ENCODE measurements around the gene BABAM2. TPM values are rescaled to one million over a fixed set of nuclear protein-coding genes. Genes with fewer than 3 reads are reported as not detected.

The BABAM2 gene
- total RNA-seq, 4 donors from 2014 or later: 57.2 to 72.2 (median 67.5) TPM

DNA sequence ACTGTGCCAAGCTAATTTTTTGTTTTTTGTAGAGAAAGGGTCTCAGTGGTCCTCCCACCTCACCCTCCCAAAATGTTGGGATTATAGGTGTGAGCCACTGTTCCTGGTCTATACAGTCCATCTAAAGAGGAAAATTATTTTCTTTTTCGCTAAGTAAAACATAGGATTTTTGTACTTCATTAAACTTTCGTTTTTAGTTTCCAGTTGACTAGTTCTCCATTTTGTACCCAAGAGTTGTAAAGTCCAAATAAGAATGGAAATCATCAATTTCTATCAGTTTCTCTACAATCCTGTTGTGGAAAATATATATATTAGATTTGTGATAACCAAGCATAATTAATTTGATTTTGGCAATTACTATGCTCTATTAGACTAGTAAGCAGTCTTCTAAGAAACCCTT is 156.4 kb downstream of the BABAM2 start:
- intact Hi-C loops (cut with DNase I; ENCODE audit: low total_unique reads): no loop called here
- Histone ChIP-seq H3K4me1 (peaks cover 3 to 18% of the 10 kb centered on the region in 2 donors), H3K4me3 (no peak overlapping the region), H3K27ac (no peak overlapping the region), H3K36me3 (no peaks in the 10 kb centered on the region), H3K9me3 (no peaks in the 10 kb centered on the region), H3K27me3 (no peaks in the 10 kb centered on the region)
- TF ChIP-seq POLR2A (IDR thresholded peaks at IDR 0.05): no peak
- TF ChIP-seq, protein P1, sequence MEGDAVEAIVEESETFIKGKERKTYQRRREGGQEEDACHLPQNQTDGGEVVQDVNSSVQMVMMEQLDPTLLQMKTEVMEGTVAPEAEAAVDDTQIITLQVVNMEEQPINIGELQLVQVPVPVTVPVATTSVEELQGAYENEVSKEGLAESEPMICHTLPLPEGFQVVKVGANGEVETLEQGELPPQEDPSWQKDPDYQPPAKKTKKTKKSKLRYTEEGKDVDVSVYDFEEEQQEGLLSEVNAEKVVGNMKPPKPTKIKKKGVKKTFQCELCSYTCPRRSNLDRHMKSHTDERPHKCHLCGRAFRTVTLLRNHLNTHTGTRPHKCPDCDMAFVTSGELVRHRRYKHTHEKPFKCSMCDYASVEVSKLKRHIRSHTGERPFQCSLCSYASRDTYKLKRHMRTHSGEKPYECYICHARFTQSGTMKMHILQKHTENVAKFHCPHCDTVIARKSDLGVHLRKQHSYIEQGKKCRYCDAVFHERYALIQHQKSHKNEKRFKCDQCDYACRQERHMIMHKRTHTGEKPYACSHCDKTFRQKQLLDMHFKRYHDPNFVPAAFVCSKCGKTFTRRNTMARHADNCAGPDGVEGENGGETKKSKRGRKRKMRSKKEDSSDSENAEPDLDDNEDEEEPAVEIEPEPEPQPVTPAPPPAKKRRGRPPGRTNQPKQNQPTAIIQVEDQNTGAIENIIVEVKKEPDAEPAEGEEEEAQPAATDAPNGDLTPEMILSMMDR (IDR thresholded peaks at IDR 0.05 in 4 of 5, conservative IDR thresholded peaks at IDR 0.05 in 1 of 5): no peak
- ATAC-seq (no peak), DNase-seq (no peak)
- in situ Hi-C loops (cut with MboI; ENCODE audit: low sequenced_read_pairs in 4 of 4): no loop called here

DNA sequence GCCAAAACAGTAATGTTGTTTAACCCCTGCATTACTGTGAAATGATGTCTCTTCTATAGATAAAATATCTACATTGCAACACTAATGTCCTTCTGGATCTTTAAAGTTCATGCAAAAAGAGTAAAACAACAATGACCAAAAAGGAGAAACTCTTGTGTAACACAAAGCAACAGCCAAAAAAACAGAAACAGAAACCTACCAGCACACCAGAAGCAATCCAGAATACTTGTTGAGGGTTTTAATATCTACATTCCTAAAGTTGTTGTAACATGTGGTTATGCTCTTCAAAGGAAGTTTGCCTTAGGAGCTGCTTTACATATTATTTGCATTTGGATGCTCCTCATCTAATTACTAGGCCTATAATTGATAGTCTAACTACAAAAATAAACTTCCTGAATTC is 157.2 kb downstream of the BABAM2 start:
- TF ChIP-seq, protein P1 (IDR thresholded peaks at IDR 0.05 in 4 of 5, conservative IDR thresholded peaks at IDR 0.05 in 1 of 5): no peak
- TF ChIP-seq POLR2A (IDR thresholded peaks at IDR 0.05): no peak
- in situ Hi-C loops (cut with MboI; ENCODE audit: low sequenced_read_pairs in 4 of 4): no loop called here
- H3K9me3 ChIP-seq: no peaks in the 10 kb centered on the region
- H3K36me3 ChIP-seq: no peaks in the 10 kb centered on the region
- DNase-seq (no peak), ATAC-seq (no peak)
- peaks cover 3 to 18% of the 10 kb centered on the region in 2 donors for H3K4me1 ChIP-seq
- H3K4me3 ChIP-seq: no peak overlapping the region
- no peak overlapping the region for H3K27ac ChIP-seq
- intact Hi-C loops (cut with DNase I; ENCODE audit: low total_unique reads): no loop called here
- no peaks in the 10 kb centered on the region for H3K27me3 ChIP-seq

DNA sequence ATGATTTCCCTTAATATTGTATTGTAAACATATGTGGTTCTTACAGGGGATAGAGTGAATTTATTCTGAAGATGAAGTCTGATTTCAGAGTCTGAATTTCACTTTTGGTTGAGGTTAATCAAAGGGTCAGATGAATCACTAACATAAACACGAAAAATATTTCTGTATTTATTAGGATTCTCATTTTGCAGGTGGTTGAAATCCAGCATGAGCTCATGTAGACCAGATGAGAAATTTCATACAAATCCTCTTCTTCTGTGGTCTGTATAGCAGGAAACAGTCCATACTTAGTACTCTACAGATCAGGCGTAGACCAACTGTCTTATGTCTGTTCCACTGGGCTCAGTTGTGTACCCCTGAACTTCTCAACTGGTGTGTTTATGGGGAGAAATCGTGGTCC is 157.8 kb downstream of the BABAM2 start:
- DNase-seq (no peak), ATAC-seq (no peak)
- Histone ChIP-seq H3K36me3 (no peaks in the 10 kb centered on the region), H3K4me1 (peaks cover 3 to 18% of the 10 kb centered on the region in 2 donors), H3K27ac (no peak overlapping the region), H3K27me3 (no peaks in the 10 kb centered on the region), H3K4me3 (no peak overlapping the region), H3K9me3 (no peaks in the 10 kb centered on the region)
- no peak for TF ChIP-seq POLR2A (IDR thresholded peaks at IDR 0.05)
- TF ChIP-seq, protein P1 (IDR thresholded peaks at IDR 0.05 in 4 of 5, conservative IDR thresholded peaks at IDR 0.05 in 1 of 5): no peak
- in situ Hi-C loops (cut with MboI; ENCODE audit: low sequenced_read_pairs in 4 of 4) (no loop called here), intact Hi-C loops (cut with DNase I; ENCODE audit: low total_unique reads) (no loop called here)

DNA sequence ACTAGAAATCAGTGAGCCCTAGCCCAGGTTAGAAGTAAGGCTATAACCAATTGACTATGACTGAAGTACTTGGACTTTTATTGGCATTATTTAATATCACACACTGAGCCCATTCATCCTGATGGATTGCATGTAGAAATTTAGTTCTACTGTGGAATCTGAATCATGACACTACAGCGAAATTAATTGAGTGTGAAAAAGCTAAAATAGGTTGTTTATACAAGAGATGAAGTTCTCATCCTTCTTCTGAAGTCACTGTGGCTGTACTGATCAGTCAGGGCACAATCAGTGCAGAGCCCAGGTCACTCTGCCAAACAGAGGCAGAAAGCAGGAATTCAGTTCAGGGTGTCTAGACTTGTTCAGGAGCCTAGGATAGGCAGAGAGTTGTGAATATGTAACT is 158.9 kb downstream of the BABAM2 start:
- Histone ChIP-seq H3K36me3 (no peaks in the 10 kb centered on the region), H3K4me1 (peaks cover 3 to 18% of the 10 kb centered on the region in 2 donors), H3K4me3 (no peak overlapping the region), H3K27me3 (no peaks in the 10 kb centered on the region), H3K27ac (no peak overlapping the region), H3K9me3 (no peaks in the 10 kb centered on the region)
- no peak for TF ChIP-seq POLR2A (IDR thresholded peaks at IDR 0.05)
- TF ChIP-seq, protein P1 (IDR thresholded peaks at IDR 0.05 in 4 of 5, conservative IDR thresholded peaks at IDR 0.05 in 1 of 5): no peak
- no peak for DNase-seq
- in situ Hi-C loops (cut with MboI; ENCODE audit: low sequenced_read_pairs in 4 of 4): no loop called here
- ATAC-seq: no peak
- intact Hi-C loops (cut with DNase I; ENCODE audit: low total_unique reads): no loop called here

DNA sequence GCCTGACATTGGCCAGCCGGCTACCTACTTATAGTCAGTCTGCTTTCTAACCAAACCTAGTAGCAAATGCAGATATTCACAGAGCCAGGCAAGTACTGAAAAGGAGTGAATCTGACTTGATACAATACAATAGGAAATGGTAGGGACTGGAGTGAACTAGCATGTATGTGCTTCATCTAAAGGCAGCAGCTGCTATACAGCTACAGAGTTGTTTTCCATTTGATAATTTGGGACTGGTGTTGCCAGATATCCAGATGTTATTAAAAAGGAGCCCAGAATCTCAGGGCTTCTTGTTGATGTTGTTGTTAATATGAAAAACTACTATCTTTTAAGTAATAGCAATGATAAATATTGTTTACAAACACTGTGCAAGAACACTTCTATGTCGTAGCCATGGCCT is 159.4 kb downstream of the BABAM2 start:
- Histone ChIP-seq H3K9me3 (no peaks in the 10 kb centered on the region), H3K27me3 (no peaks in the 10 kb centered on the region), H3K4me3 (no peak overlapping the region), H3K4me1 (peaks cover 3 to 18% of the 10 kb centered on the region in 2 donors), H3K27ac (no peak overlapping the region), H3K36me3 (no peaks in the 10 kb centered on the region)
- in situ Hi-C loops (cut with MboI; ENCODE audit: low sequenced_read_pairs in 4 of 4): no loop called here
- TF ChIP-seq, protein P1 (IDR thresholded peaks at IDR 0.05 in 4 of 5, conservative IDR thresholded peaks at IDR 0.05 in 1 of 5): no peak
- ATAC-seq (no peak), DNase-seq (no peak)
- intact Hi-C loops (cut with DNase I; ENCODE audit: low total_unique reads): no loop called here

All from gastrocnemius medialis (tissue), 4 donors.